Left forelimb (tissue), 1 donor: ENCODE measurements around the gene GARS1.
"Not testable (repeated sequence)": the region's sequence is repeated elsewhere in the genome, so short reads cannot be mapped to it uniquely, and the experiment has no call there.

Experiments used
- DNase-seq: peaks from one replicate; pipeline ENCODE4 v3.0.0-alpha.2; 2018; ENCODE audit warnings: low spot score

The GARS1 gene

GRCh38 chr7:30572212-30572841, 22.4 kb upstream of the GARS1 start:
- no peak for DNase-seq

GRCh38 chr7:30575910-30576309, 18.8 kb upstream of the GARS1 start:
- DNase-seq: no peak

- DNase-seq: no peak
These were observed 11.5 kb upstream of the GARS1 start for GRCh38 chr7:30583181-30583580.

- DNase-seq: no peak
These were observed 10.3 kb upstream of the GARS1 start for GRCh38 chr7:30584415-30584814.

GRCh38 chr7:30584965-30585364, 9.7 kb upstream of the GARS1 start:
- DNase-seq: no peak

GRCh38 chr7:30585675-30586074, 9.0 kb upstream of the GARS1 start:
- no peak for DNase-seq

- DNase-seq: not testable (repeated sequence)
These were observed 7.1 kb upstream of the GARS1 start for GRCh38 chr7:30587547-30587946.

- no peak for DNase-seq
These were observed 5.6 kb upstream of the GARS1 start for GRCh38 chr7:30589111-30589510.

GRCh38 chr7:30594048-30594539, 584 bp upstream of the GARS1 start:
- DNase-seq: no peak

- no peak for DNase-seq
These were observed 847 bp downstream of the GARS1 start for GRCh38 chr7:30595436-30596013.

GRCh38 chr7:30596014-30596641, 1.4 kb downstream of the GARS1 start:
- no peak for DNase-seq

- no peak for DNase-seq
These were observed 2.0 kb downstream of the GARS1 start for GRCh38 chr7:30596721-30597120.

GRCh38 chr7:30598121-30598876, 3.6 kb downstream of the GARS1 start:
- DNase-seq: no peak

GRCh38 chr7:30604901-30605300, 10.2 kb downstream of the GARS1 start:
- DNase-seq: no peak

GRCh38 chr7:30605832-30606231, 11.2 kb downstream of the GARS1 start:
- no peak for DNase-seq

- DNase-seq: no peak
These were observed 18.1 kb downstream of the GARS1 start for GRCh38 chr7:30612658-30613265.

- no peak for DNase-seq
These were observed 19.0 kb downstream of the GARS1 start for GRCh38 chr7:30613366-30614325.

- no peak for DNase-seq
These were observed 21.6 kb downstream of the GARS1 start for GRCh38 chr7:30616318-30616717.

GRCh38 chr7:30617359-30617758, 22.7 kb downstream of the GARS1 start:
- no peak for DNase-seq

GRCh38 chr7:30618080-30618676, 23.5 kb downstream of the GARS1 start:
- DNase-seq: no peak

GRCh38 chr7:30618961-30619360, 24.3 kb downstream of the GARS1 start:
- no peak for DNase-seq
